Gastrocnemius medialis (tissue), 4 donors: ENCODE results near the gene RNU11.
"Not testable (repeated sequence)": the region's sequence is repeated elsewhere in the genome, so short reads cannot be mapped to it uniquely, and the experiment has no call there.

ENCODE experiments used
- POLR2A ChIP-seq, 2 donors: fragments of 450-650 bp; IDR thresholded peaks; one replicate each; pipeline ENCODE4 v1.6.1; 2017; ENCODE audit warnings: antibody characterized with exemption in 2 of 2, mild to moderate bottlenecking in 2 of 2, moderate library complexity in 2 of 2
- TF ChIP-seq, protein P1 (sequence below), 5 experiments: fragments of 450-650 bp in 3 of 5; fragments of 200-600 bp in 2 of 5; sonication (generic) in 2 of 5; IDR thresholded peaks in 4 of 5; conservative IDR thresholded peaks in 1 of 5; 1 replicate in 4 of 5; 2 replicates in 1 of 5; pipeline ENCODE4 v1.5.1; 2016 to 2019; ENCODE audit warnings: antibody characterized with exemption in 5 of 5, mild to moderate bottlenecking in 3 of 5, moderate library complexity in 3 of 5

DNA sequence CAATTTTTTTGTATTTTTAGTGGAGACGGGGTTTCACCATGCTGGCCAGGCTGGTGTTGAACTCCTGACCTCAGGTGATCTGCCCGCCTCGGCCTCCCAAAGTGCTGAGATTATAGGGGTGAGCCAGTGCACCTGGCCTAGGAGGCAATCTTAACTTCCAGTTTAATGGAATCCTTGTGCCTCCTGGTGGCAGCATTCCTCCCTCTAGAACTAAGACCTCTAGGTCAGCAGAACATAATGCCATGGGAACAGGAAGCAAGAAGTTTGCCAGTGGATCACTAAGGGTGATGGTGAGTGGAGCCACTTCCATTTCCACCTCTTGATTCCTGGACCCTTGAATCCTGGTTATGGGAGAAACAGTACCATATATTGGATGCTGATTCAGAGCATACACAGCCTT, 5.5 kb downstream of the RNU11 start:
- TF ChIP-seq, protein P1, sequence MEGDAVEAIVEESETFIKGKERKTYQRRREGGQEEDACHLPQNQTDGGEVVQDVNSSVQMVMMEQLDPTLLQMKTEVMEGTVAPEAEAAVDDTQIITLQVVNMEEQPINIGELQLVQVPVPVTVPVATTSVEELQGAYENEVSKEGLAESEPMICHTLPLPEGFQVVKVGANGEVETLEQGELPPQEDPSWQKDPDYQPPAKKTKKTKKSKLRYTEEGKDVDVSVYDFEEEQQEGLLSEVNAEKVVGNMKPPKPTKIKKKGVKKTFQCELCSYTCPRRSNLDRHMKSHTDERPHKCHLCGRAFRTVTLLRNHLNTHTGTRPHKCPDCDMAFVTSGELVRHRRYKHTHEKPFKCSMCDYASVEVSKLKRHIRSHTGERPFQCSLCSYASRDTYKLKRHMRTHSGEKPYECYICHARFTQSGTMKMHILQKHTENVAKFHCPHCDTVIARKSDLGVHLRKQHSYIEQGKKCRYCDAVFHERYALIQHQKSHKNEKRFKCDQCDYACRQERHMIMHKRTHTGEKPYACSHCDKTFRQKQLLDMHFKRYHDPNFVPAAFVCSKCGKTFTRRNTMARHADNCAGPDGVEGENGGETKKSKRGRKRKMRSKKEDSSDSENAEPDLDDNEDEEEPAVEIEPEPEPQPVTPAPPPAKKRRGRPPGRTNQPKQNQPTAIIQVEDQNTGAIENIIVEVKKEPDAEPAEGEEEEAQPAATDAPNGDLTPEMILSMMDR (IDR thresholded peaks at IDR 0.05 in 4 of 5, conservative IDR thresholded peaks at IDR 0.05 in 1 of 5), result not testable (repeated sequence)
- TF ChIP-seq POLR2A (IDR thresholded peaks at IDR 0.05), result not testable (repeated sequence)
